ENCODE data around the gene INO80C.

GRCh38 chr18:35469725-35470124 is 28.0 kb downstream of the INO80C start:
- TF ChIP-seq POLR2A (IDR thresholded peaks at IDR 0.05) (no peak), CTCF (IDR thresholded peaks at IDR 0.05) (no peak)
